GM18870 (cell line): ENCODE measurements around the gene TMEM26.

ENCODE experiments used
- ATAC-seq: cut with Tn5 transposase; IDR thresholded peaks from one replicate; pipeline ENCODE4 v1.9.1; 2021; ENCODE audit warnings: moderate library complexity; ENCODE audit not compliant: unreplicated experiment

TMEM26 gene

DNA sequence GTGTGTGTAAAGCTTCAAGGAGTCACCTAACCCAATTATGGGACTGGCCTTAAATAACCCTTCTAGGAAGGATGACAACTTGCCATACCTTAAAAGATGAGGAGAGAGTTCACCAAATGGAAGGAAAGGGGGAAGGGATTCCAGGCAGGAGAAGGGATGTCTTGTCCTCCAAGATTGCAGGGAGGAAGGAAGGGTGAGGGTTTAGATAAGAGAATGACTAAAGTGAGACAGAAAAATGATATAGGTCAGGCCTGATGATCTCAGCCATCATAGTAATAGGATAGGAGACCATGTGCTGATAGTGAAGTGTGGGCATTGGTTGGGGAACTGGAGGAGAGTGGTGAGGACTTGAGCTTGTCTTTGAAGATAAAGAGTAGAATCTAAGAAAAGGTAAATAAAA, 7.7 kb upstream of the TMEM26 start:
- ATAC-seq: no peak

DNA sequence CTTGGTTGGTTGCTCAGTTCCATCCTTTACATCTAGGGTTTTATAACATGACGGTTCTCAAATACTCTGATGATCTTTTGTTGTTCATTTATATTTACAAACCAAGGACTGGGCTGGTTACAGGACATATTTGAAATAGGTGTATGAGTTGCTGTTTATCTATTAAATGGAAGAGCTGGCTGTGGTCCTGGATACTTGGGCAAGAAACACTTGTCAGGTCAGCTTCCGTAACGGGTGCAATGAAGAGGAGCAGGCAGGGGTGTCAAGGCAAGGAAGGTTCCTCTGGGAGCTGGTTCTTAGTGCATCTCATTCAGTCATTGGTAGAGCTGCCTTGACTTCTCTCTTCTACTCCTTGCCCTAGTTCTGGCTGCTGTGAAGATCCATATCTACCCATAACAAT, 4.8 kb upstream of the TMEM26 start:
- ATAC-seq: no peak

GRCh38 chr10:61456095-61456789, 3.1 kb upstream of the TMEM26 start:
- no peak for ATAC-seq

DNA sequence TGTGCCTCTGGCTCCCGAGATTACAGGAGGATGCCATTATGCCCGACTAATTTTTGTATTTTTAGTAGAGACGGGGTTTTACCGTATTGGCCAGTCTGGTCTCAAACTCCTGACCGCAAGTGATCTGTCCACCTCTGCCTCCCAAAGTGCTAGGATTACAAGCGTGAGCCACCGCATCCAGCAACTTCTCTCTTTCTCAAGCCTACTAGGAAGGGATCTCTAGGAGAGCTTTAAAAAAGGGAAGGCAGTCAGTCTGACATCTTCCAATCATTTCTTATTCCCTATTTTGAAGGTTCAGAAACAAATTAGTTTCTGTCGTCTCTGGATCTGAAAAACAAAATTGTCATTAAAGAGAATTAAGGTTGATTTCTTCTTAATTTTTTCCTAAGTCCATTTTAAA, 2.5 kb upstream of the TMEM26 start:
- ATAC-seq: no peak

DNA sequence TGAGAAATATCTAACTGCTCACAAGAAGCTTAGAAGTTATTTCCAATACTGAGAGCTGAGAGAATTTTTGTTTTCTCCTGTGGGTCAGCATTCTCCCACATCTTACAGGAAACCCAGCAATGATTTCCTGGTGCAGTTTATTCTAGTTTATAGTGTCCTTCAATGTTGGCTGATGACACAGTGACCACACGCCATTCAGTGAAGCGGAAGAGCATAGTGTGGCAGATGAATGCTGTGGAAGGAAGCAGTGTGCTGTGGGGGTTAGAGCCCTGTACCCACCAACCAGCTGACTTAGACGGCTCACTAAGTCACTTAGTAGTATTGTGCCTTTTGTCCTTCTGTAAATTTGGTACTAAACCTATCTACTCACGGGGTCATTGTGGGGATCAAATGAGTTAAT, 1.4 kb upstream of the TMEM26 start:
- ATAC-seq: no peak

GRCh38 chr10:61452151-61452651, 980 bp downstream of the TMEM26 start:
- ATAC-seq: no peak

- no peak for ATAC-seq
Observed at GRCh38 chr10:61451357-61451756, 1.8 kb downstream of the TMEM26 start.

DNA sequence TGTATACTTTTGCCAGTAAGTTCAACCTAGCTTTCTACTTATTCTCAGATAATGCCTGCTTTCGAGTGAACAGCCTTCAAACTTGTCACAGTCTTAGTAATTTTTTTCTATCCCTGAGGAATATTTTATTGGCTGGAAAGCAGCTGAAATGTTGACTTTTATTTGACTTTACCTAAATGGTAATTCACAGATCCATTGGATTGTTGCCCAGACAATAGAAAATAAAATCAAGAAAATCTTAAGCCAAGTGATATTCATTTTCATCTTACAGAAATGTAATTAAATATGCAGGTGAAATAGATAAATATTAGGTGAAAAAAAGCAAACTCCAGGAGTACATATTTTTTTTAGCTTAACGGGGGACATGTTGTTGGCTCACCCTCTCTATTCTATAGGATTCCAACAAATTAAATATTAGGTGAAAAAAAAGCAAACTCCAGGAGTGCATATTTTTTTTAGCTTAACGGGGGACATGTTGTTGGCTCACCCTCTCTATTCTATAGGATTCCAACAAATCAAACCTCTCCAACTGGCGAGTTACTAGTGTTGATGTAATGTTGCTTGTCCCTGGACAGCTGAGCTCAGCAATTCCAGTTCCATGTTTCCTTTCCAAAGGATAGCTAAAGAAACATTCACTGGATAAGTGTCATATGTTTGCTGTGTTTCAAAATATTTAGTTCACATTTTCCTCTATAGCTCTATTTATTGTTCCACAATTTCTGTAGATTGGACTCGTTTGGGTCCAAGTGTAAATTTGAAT, 4.2 kb downstream of the TMEM26 start:
- ATAC-seq: no peak

DNA sequence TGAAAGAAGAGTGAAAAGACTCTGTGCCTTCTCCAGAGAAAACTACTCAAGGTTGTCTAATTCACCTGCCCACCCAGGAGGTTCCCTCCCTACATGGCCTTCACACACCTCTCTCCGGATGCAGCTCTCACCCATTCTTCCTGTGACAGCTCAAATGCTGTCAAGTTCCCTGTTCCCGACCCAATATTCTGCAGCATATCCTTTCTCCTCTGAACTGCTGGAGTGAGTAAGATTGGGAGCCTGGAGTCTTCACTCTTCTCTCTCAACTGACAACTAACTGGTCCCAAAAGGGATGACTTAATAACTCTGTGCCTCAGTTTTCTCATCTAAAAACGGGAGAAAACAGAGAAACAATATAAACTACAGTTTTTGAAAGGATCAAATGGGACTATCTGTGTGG, 5.1 kb downstream of the TMEM26 start:
- ATAC-seq: no peak

GRCh38 chr10:61439058-61439609, 14.0 kb downstream of the TMEM26 start:
- no peak for ATAC-seq

DNA sequence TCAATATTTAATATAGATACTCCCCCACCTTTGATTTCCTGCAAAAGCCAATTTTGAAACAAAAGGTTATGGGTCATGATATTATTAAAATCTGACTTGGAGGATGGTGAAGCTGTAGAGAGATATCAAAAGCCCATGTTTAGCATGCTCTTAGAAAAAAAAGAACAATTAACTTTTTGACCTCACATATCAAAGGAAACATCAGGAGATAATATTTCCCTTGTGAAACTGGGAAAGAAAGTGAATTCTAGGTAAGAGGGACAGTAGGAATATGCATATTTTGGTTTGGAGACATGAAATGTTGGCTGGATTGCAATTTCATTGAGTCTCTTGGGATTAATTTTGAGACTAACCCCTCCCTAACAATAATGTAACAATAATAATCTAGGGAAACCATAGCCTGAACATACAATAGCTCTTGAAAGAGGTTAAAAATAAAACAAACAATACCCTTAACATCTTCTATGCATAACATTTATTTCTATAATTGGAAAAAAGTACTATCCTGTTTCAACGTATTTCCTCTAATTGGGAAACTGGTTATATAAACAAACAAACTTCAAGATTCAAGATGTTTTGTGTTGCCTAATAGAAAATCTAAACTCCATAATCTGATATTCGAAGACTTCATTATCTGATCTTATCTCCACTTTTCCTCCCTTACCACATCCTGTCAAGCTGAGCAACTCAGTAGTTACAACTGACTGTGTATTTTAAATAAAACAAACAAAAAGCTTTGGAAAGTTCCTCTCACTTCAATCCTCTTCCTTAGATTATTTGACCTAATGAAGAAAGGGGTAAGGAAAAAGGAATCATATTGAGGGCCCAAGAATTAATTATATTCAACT, 14.8 kb downstream of the TMEM26 start:
- no peak for ATAC-seq

DNA sequence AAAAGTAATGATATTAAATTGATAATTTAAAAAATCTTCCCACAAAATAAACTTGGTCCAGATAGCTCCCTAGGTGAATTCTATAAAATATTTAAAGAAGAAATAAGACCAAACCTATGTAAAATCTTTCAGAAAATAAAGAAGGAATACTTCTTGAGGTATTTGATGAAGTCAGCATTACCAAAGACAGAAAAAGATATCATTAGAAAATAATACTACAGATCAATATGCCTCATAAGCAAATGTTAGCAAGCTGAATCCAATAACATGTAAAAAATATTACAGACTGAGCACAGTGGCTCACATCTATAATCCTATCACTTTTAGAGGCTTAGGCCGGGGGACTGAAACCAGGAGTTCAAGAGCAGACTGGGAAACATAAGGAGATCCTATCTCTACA, 30.0 kb downstream of the TMEM26 start:
- ATAC-seq: no peak

DNA sequence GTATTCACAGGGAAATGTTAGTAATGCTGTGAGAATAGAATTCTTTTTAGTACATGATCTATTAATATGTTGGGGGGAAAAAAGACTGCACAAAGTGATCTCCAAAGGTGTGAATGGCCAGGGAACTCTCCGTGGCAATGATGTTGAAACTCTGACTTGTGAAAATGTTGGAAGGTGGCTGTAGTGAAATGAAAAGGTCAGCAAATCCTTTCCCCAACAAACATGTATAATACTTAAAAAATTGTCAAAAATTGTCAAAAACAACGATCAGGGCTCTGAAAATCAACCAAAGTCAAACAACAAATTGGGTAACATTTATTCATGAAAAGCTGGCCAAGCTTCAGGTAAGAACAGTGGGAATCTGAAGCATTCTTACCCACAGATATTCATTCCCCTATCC, 35.5 kb downstream of the TMEM26 start:
- ATAC-seq: no peak

GRCh38 chr10:61415824-61416223, 37.4 kb downstream of the TMEM26 start:
- no peak for ATAC-seq

- ATAC-seq: no peak
Observed at GRCh38 chr10:61411706-61412105, 41.5 kb downstream of the TMEM26 start.

DNA sequence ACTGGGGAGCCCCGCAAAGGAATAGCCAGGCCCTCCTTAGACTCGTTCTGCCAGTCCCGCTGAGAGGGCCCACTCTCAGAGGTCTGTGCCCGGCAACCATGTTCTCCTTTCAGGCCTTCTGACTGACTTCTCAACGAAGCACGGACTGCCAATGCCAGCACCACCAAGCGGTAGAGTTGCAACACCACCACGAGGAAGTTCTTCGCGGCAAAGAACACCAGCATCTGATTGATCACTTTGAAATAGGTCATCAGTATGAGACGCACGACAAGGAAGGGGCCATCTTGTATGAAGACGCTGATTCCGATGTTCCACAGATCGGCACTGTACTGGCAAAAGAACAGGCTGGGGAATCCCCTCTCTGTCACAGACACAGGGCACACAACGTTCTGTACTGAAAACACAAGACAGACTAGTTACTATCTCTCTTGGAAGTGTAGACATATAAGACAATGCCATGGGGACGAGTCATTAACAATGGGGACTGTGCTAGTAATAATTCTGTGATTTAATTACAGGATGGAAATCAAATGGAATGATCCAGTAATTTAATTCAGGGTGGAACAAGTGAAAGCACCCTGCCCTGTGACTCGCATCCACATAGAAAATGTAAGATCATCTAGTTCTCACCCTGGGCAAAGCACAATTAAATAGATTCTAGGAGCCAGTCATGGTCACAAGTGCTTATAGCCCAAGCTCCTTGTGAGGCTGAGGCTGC, 42.7 kb downstream of the TMEM26 start:
- no peak for ATAC-seq

DNA sequence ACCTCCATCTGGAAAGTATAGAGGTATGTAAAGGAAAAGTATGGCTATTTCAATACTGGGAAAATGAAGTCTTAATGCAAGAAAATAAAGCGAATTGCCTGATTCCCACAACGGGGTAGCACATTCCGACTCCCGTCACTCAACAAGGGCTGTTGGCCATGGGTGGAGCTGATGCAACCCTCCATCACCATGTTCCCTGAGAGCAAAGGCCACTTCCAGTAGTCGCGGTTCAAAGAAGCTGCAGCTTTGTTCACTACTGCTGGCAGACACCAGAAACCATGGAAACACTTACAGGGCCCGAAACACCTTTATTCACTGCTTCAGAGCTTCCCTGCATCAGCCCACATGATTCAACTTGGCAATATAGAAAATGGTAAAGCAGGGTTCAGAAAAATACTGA, 44.0 kb downstream of the TMEM26 start:
- ATAC-seq: no peak

GRCh38 chr10:61408105-61408504, 45.1 kb downstream of the TMEM26 start:
- ATAC-seq: no peak

DNA sequence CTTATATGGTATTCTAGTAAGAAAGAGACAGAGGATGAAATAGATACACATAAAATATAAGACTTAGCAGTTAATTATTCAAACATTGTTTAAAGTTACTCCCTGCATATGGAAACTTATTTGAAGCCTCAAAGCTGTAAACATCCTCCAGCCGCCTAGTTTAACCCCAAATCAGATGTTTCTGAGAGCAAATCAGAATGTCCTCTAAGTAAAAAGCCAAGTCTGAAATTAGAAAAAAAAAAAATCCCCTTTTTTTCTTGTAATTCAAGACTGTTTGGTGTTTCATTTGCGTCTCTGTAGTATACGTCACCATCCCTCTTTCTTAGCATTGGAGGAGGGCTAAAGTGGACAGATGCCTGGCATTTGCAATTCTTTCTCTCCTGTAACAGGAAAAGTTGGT, 46.4 kb downstream of the TMEM26 start:
- ATAC-seq: no peak

DNA sequence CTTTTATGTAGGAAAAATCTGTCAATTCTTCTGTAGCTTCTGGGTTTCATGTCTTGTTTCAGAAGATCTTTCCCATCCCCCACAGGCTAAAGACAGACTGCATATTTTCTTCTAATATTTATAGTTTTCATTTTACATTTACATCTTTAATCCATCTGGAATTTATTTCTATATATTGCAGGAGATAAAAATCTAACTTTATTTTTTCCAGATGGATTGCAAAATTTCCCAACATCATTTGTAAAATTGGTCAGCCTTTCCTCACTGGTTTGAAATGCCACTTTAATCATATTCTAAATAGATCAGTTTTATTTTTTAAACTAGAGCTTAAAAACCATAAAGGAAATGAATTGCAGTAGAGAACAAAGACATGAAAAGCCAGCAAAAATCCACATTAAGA, 46.9 kb downstream of the TMEM26 start:
- ATAC-seq: no peak

DNA sequence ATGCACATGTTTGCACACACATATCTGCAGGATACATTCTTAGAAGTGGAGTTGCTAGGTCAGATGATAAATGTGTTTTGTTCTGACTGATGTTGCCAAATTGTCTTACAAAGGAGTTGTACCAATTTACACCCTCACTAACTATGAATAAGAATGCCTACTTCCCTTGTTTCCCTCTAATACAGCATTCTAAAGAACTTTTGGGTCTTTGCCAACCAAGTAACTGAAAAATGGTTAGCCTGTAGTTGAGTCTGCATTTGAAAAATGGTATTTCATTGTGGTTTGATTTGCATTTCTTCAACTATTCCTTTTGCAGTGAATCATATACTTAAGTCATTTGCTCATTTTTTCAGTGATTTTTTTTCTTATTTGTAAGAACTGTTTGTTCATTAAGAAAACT, 48.4 kb downstream of the TMEM26 start:
- no peak for ATAC-seq
